GM19372 (cell line): ENCODE measurements around the gene RPN1.
"Not testable (repeated sequence)": the region's sequence is repeated elsewhere in the genome, so short reads cannot be mapped to it uniquely, and the experiment has no call there.

Source experiments
- ATAC-seq: cut with Tn5 transposase; IDR thresholded peaks from one replicate; pipeline ENCODE4 v1.9.1; 2021; ENCODE audit warnings: mild to moderate bottlenecking, low read depth, moderate library complexity; ENCODE audit not compliant: unreplicated experiment

RPN1 gene

DNA sequence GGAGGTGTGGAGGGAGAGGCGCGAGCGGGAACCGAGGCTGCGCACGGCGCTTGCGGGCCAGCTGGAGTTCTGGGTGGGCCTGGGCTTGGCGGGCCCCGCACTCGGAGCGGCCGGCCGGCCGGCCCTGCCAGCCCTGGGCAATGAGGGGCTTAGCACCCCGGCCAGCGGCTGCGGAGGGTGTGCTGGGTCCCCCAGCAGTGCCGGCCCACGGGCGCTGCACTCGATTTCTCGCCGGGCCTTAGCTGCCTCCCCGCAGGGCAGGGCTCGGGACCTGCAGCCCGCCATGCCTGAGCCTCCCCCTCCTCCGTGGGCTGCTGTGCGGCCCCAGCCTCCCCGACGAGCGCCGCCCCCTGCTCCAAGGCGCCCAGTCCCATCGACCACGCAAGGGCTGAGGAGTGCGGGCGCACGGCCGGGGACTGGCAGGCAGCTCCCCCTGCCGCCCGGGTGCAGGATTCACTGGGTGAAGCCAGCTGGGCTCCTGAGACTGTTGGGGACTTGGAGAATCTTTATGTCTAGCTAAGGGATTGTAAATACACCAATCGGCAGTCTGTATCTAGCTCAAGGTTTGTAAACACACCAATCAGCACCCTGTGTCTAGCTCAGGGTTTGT lies 2.9 kb upstream of the RPN1 start:
- not testable (repeated sequence) for ATAC-seq

DNA sequence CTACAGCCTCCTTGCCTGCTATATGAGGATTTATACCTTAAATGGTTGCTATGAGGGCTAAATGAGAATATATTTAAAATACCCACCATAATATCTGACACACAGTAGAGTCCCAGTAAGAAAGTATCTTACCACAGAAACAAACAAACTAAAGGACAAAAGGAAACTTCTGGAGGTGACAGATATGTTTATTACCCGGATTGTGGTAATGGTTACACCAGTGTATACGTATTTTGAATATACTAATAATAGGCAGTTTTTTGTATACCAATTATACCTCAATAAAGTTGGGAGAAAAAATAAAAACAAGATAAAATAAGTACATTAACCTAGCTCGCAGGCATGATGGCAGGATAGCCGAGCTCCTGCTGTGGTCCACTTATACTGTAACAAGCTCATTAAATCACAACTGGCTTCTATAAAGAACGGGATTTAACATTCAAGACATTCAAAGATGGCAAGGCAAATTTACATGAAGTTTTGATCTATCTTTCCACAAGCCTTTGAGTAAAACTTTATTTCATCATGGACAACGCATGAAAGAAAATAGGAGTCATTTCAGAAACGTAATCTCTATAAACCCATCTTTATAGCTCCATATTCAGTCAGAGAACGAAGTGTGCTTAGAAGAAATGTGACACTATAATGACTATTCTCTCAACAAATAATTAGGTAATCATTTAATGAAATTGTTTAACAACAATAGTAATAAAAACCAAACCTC lies 1.5 kb downstream of the RPN1 start:
- ATAC-seq: no peak

DNA sequence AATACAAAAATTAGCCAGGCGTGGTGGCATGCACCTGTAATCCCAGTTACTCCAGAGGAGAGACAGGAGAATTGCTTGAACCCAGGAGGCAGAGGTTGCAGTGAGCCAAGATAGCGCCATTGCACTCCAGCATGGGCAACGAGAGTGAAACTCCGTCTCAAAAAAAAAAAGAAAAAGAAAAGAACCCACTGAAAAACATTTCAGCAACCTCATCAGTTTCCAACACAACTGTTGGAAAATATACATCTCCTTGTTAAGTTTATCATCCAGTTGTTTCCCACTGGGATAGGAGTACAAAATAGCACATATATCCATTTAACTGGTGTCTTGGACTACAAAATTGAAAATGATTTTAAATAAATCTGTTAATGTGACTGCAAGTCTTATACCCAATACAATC lies 2.2 kb downstream of the RPN1 start:
- ATAC-seq: no peak

DNA sequence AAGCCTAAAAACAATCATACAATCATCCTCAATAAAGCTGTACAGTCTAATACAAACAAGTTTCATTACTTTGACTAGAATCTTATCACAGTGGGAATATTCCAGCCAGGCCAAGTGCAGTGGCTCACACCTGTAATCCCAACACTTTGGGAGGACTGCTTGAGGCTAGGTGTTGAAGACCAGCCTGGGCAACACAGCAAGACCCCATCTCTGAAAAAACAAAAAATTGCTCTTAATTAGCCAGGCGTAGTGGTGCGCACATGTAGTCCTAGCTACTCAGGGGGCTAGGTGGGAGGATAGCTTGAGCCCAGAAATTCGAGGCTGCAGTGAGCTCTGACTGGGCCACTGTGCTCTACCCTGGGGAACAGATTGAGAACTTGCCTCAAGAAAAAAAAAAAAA lies 3.3 kb downstream of the RPN1 start:
- no peak for ATAC-seq

DNA sequence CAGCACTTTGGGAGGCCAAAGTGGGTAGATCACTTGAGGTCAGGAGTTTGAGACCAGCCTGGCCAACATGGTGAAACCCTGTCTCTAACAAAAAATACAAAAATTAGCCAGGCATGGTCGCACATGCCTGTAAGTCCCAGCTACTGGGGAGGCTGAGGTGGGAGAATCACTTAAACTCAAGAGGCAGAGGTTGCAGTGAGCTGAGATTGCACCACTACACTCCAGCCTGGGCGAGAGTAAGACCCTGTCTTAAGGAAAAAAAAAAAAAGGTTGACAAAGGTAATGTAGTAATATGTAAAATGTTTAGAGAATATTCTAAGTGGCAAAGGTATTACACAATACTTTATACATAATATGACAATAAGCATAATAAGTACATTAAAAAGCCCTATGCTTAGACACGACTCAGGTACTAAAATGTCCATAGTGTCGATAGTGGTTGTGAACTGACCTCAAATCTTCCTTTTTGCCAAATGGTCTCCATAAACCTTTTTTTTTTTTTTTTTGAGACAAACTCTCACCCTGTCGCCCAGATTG lies 16.5 kb downstream of the RPN1 start:
- no peak for ATAC-seq

DNA sequence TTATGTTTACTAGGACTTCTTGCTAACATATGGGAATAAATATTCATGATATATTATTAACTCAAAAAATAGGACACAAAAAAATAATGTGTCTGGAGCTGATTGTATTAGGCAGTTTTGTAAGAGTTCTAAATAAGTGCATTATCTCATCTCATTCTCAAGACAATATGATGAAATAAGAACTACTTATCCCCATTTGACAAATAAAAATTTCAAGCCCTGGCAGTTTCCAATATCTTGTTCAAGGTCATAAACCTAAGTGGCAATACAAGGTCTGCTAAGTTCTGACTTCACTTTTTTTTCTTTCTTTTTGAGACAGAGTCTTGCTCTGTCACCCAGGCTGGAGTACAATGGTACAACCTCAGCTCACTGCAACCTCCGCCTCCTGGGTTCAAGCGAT lies 18.3 kb downstream of the RPN1 start:
- ATAC-seq: no peak

DNA sequence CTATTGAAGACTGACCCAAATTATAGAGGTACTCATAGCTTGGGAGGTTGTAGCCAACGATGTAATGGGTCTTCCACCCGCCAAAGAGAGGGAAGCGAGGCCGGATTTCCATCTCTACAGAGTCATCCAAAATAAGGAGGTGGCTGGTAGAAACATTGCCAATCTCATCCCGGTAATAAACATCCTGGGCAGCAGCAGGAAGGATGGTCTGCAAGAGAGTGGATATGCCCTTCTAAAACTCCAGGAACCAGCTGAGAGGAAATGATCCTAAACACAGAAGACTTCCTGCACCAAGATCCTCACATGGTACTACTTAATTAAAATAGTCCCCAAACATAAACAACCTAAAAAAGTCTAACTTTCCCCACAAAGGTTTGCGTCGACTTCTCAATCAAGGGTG lies 20.7 kb downstream of the RPN1 start:
- no peak for ATAC-seq

DNA sequence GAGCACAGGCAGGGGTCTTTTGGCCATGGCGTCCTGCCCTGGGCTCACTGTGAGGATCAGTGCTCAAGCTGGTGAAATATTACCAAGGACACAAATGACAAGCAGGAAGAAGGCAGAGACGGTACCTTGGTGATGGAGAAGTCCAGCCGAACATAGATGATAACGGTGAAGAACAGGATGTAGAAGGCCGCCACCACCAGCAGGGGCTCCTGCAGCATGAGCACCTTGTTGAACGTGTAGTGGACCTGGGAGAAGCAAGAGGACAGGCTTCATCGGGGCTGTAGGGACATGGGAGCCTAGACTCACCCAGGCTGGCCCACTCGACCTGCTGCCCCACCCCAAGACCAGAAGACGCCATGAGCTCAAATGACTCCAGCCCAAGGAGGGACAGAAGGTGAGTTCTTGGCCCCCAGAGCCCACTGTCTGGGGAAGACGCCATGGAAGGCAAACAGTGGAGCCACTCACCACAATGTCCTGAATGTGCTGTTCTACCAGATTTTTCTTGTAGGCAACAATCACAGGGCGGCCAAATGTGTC lies 25.1 kb downstream of the RPN1 start:
- no peak for ATAC-seq

DNA sequence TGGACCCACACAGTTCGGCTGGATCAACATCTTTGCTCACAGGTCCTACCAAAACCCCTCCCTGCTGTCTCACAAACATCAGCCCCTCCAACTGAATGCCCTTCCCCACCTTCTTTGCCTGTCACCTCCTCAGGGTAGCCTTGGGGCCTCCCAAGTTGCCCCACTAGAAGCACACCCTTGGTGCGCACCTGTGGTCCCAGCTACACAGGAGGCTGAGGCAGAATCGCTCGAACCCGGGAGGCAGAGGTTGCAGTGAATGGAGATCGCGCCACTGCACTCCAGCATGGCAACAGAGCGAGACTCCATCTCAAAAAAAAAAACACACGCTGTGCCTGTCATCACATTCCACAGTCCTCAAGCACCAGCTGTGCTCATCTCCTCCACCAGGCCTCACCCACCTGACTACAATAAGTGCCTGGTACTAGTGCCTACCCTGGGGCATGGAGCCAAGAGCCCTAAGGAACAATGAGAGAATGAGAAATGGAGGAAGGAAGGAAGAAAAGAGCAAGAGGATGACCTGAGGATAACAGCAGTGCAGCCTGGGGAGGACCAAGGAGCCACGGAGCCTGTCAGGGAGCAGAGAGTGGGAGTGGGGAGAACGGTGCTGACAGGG lies 26.0 kb downstream of the RPN1 start:
- ATAC-seq: no peak

DNA sequence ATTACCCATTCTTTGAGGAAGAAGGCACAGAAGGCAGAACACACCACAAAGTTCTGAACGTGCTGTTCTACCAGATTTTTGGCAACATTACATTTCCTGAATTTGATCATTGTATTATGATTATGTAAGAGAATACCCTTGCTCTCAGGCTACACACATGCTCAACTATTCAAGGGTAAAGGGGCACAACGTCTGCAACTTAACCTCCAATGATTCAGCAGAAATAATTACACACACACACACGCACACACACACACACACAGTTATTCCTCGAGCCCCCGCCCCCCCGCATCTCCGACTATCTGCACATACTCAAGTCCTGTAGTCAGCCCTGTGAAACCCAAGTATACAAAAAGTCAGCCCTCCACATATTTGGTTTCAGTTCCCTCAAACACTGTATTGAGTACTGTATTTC lies 26.8 kb downstream of the RPN1 start:
- ATAC-seq: no peak

DNA sequence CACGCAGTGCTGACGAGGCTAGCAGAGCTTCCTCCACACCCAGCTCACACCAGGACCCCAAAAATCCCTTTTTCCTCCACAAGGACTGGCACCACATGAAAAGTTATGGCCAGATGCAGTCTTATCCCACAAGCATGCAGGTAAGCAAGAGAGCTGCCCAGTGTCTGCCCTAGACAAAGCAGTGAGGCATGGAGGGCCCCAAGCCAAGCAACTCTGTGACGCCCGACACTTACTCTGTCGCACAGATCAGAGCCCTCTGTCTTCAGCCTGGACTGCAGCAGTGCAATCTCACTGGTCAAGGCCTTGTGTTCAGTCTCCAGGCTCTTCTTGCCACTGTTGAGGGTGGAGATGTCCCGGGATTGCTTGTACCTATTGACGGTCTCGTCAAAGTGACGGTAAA lies 28.7 kb downstream of the RPN1 start:
- no peak for ATAC-seq

DNA sequence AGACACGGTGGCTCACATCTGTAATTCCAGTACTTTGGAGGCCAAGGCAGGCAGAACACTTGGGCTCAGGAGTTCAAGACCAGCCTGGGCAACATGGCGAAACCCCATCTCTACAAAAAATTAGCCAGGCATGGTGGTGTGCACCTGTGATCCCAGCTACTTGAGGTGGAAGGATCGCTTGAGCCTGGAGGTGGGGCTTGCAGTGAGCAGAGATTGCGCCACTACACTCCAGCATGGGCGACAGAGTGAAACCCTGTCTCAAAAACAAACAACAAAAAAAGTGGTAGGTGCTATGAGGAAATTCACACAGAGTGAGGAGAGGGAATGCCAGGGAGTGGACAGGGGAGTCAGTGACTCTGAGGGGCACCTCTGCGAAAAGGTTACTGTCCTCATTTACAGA lies 29.4 kb downstream of the RPN1 start:
- ATAC-seq: no peak

DNA sequence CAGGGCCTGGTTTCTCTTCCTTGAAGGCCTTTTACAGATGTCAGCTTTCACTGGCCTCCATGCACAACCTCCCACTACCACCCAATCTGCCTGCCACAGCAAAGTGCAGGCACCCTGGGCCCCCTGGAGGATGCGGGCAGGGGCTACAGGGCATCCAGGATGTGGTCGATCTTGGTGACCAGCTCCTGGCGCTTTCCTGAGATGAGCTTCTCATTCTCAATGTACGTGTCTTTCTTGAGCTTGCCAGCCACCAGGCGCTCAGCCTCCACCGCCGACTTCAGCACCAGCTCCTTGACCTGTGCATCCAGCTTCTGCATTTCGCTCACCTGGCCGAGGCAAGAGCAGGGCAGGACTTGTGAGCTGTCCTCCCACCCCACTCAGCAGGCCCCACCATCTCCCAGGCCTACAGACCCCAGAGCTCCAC lies 30.3 kb downstream of the RPN1 start:
- ATAC-seq: no peak

DNA sequence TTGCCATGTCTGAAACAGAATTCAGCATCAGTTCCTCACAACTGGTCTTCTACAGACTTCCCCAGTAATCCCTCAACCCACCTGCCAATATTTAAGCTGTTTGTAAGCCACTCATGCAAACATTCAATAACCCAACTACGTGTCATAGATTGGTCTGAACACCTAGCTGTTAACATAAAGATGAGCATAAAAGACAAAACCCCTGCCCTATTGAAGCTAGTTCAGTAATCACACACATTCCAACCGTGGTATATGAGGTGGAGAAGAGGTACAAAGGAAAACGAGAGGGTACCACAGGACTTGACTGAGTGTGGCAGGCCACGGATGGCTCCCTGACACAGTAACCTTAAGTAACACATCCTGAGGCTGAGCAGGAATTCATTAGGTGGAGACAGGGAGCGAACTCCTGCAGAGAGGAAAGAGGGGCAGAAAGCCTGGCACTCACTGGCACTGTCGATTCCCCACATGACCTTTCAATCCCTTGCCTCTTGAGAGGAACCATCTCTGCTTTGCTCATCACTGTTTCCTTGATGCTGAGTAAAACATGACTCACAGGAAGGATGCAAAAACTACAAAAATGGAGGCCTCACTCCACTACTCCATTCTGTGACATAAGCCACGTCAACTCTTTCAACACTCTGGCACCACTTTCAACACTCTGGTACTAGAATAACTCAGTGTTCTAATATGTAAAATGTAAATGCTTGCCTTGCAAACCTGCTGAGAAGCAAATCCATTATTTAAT lies 31.3 kb downstream of the RPN1 start:
- no peak for ATAC-seq

DNA sequence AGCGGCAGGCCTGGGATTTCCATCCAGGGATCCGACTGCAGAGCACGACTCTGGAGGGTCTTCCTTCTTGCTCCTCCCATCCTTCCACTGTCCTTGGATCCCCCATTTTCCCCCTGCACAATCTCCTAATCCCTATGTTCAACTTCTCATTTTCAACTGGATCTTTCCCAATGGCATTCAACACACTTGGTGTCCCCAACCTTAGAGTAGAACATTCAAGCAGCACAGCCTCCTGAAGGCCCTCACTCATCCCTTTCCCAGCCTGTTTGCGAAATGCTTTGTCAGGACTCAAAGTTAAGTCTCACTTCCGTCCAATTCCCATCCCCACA lies 32.3 kb downstream of the RPN1 start:
- no peak for ATAC-seq

DNA sequence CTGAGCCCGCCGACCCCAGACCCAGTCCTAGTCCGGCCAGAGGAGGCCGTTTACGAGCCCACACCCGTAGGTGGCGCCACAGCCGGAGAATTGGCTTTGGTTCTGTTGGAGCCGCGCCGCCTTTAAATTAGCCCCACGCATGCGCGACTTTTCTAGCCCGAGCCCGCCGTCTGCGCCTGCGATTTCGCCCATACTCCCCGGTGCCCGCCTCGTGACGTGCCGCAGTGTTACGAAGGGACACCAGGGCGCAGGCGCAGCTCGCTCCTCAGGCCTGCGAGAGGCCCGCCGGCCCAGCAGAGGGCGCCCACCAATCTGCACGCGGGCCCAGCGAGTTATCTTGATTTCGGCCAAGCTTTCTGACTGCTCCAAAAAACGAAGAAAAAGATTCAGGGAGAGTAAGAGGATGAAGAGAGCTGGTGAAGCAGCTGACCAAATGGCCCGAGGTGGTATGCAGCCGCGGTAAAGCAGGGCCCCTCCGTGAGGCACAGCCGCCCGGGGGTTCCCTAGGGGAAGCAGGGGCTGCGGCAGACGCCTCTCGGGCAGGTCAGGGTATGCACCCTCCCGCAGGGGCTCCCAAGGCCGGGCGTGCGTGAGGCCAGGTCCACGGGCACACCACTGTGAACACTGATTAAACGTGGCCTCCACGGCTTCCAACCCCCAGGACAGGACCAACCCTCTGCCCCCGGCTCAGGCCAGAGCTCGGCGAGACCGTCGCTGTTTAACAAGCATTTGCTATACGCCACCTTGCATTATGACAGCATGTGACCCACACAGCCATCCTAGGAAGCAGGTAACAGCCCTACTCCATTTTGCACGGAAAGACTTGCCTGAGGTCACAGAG lies 32.8 kb downstream of the RPN1 start:
- ATAC-seq: peak; percentile 89

DNA sequence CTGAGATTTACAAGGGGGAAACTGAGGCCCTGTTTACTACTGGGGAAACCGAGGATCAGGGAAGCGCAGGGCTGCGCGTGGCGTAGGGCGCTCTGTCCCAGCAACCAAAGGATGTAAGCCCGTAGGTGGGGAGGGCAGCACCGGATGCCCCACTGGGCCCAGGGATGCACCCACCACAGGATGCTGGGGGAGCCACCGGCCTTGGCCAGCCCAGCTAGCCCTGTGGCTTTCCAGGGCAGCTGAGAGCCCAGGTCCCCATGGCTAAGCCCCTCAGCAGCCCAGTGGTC lies 33.4 kb downstream of the RPN1 start:
- no peak for ATAC-seq

DNA sequence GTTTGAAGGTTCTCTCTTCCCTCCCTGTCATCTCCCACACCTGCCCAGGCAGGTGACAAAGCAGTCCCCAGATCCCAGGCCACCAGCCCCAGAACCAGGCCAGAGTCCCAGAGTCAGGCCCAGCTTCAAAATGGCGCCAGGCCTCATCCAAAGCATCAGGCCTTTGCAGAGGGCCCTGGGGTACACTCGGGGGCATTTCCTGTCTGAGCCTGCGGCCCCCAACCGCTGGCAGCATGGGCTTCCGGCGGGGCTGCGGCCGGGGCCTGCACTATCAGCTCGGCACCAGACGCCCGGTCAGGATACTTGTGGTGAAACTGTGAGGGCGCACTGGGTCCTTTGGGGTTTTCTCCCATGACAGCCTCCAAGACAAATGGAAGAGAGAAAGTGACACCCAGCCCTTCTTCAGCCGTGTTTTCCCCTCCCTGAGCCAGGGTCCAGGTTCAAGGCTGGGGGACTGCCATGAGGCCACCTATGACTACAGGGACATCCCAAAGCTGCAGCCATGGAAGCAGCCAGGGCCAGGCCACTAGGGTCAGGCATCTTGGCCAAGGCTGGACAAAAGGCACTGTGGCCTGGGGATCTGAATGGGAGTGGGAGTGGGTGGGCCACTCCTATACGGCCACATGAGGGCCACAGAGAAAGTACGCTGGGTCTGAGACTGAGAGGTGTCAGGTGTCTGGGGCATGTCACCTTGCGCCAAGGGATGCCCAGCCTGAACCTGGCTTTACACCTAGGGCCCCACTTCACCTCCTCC lies 33.9 kb downstream of the RPN1 start:
- ATAC-seq: no peak

DNA sequence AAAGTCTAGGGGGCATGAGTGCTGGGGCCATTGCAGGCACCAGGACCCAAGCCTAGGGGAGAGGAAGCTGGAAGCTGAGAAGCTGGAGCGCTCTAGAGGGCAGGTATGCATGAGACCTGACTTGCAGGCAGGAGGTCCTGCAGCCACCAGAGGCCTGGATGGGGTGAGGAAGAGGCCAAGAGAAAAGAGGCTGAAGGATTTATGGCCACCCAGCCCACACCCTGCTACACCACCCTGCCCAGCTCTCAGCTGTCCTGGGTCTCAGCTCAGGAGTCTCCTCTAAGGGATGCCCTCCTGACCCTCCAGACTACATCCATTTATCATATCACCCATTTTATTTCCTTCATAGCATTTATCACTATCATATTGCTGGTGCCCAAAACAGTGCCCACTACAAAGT lies 36.5 kb downstream of the RPN1 start:
- ATAC-seq: no peak
